CD4-positive, alpha-beta T cell treated with Interleukin-12 subunit alpha and Interleukin-12 subunit beta, for 1 hour (primary cell): Measurements from ENCODE around the gene GJB2.
"Not testable (repeated sequence)": the region's sequence is repeated elsewhere in the genome, so short reads cannot be mapped to it uniquely, and the experiment has no call there.

Source experiments
- DNase-seq: peaks from one replicate; pipeline ENCODE4 v3.0.0-alpha.2; 2020

Gene GJB2

DNA sequence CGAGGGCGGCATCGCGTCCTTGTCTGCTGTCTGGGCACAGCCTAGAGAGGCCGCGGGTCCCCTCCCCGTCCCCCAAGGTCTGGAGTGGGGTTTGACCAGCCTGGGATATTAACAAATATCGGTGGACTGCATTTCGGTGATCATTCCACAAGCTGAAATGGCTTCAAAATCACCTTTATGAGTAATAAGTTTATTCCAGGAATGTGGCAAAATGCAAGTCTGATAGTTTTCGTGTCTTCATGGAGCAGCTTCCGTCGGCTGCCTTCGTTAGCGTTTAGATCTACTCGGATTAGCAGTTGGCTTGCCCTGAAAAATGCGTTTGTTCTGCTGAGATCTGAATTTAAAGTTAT is 30.8 kb downstream of the GJB2 start:
- DNase-seq = no peak

- DNase-seq = peak; percentile 60
Measured at GRCh38 chr13:20161275-20161950, 31.3 kb downstream of the GJB2 start.

- DNase-seq = peak; percentile 50
Measured at GRCh38 chr13:20160306-20161274, 32.1 kb downstream of the GJB2 start, which contains the start of gene GJA3. TSS of gene GJA3 (minus strand) at chr13:20161052. CDS start at chr13:20143288, 17,764 bp downstream.

GRCh38 chr13:20159646-20160305 is 33.0 kb downstream of the GJB2 start:
- no peak for DNase-seq

- DNase-seq = no peak
Measured at GRCh38 chr13:20157151-20157796, 35.5 kb downstream of the GJB2 start.

DNA sequence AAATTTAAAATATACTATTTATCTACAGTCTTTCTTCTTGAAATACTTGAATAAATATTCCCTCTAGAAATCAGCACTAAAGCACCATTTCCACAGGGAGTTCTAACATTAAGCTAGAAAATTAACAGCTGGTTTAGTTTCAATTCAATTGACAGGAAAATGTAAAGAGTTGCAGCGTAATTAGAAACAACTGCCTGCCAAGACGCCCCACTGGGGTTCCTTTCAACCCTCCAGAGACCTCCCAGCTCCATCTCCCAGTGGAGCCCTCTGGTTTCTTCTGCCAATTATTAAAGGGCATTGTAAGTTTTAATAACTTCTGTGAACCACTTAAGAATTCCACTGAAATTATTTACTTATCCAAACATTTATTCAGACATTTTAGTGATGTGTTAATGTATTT is 36.0 kb downstream of the GJB2 start:
- DNase-seq = no peak

- not testable (repeated sequence) for DNase-seq
Measured at GRCh38 chr13:20153290-20153689, 39.4 kb downstream of the GJB2 start.

DNA sequence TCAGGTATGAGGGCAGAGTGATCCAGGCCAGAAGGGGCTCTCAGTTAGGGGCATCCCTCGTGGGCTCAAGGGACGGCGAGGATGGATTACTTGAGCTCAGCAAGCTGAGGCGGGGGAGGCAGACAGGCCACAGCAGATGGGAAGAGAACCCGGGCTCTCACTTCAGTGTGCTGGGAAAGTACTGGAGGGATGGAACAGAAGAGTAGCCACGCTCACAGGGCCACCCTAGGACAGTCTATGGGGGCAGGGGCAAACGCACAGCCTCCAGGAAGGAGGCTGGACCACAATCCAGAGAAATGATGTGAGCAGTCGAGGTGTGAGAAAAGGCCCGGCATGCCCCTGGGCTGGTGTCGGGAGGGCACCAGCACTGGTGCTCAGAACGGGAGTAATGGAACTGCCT is 41.1 kb downstream of the GJB2 start:
- DNase-seq = no peak

- no peak for DNase-seq
Measured at GRCh38 chr13:20151016-20151415, 41.7 kb downstream of the GJB2 start.

- no peak for DNase-seq
Measured at GRCh38 chr13:20150561-20150960, 42.2 kb downstream of the GJB2 start.

GRCh38 chr13:20149762-20150161 is 43.0 kb downstream of the GJB2 start:
- DNase-seq = no peak

- no peak for DNase-seq
Measured at GRCh38 chr13:20148501-20149183, 44.1 kb downstream of the GJB2 start.

DNA sequence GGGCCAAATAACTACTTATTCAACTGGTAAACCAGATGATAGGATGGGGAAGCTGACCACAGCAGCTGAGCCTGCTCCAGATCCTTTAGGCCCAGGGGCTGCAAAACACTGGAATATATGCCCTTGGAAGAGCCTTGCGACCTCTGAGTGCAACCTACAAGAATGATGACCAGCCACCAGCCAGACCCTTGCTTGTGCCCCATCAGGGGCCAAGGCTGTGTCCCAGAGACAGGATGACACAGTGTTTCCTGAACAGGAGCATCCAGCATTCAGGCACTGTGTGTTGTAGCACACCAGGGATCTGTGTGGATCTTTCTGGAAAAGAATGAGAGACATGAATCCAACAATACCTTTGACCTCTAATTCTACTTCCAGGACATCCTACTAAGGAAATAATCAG is 46.4 kb downstream of the GJB2 start:
- no peak for DNase-seq

- DNase-seq = no peak
Measured at GRCh38 chr13:20145521-20145920, 47.2 kb downstream of the GJB2 start.

- no peak for DNase-seq
Measured at GRCh38 chr13:20144141-20144850, 48.4 kb downstream of the GJB2 start.

GRCh38 chr13:20142927-20143480 is 49.7 kb downstream of the GJB2 start:
- no peak for DNase-seq

- no peak for DNase-seq
Measured at GRCh38 chr13:20142023-20142926, 50.5 kb downstream of the GJB2 start.

DNA sequence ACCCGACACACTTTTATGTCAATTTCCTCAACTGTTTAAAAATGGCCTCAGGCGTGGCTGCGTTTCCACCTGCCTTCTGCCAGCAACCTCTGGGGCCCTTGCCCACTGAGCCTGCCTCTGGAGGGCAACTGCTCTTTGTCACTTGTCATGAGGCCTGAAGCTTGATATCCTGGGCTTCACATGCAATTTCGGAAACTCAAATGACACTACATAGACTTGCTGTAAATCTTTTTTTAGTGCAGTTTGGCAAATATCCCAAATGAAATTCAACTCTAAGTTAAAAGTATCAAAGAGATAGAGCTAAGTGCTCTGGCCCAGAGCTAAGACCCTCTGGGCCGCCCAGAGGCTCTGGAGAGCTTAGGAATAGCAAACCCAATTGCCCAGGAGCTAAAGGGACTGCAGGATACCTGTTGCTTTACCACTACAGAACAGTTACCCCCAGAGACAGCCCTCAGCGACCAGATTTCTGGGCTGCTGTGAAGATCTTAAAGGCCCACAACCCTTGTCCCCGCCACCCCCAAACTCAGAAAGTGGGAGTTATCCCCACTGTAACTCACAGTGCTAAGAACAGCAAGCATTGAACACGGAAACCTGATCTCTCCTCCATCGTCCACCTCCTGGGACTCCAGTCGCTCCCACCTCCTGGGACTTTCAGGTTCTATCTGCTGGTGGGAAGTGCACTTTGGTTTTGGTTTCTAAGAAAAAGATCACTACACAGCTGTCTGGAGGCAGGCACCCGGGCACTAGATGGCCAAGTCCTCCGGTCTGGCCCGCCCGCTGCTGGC is 51.3 kb downstream of the GJB2 start:
- no peak for DNase-seq

- DNase-seq = no peak
Measured at GRCh38 chr13:20140487-20140886, 52.3 kb downstream of the GJB2 start.
